Ishikawa (cell line): ENCODE measurements around the gene OGG1.

Experiments
- EP300 ChIP-seq: IDR thresholded peaks from 2 replicates; pipeline ENCODE4 v1.6.1; 2012; ENCODE audit warnings: borderline replicate concordance
- TAF1 ChIP-seq: IDR thresholded peaks from 2 replicates; pipeline ENCODE4 v1.6.1; 2012; ENCODE audit warnings: low read depth, mild to moderate bottlenecking
- TCF12 ChIP-seq: IDR thresholded peaks from 2 replicates; pipeline ENCODE4 v1.6.1; 2012; ENCODE audit warnings: low read depth
- TEAD4 ChIP-seq: IDR thresholded peaks from 2 replicates; pipeline ENCODE4 v1.6.1; 2012
- YY1 ChIP-seq: IDR thresholded peaks from 2 replicates; pipeline ENCODE4 v1.6.1; 2012; ENCODE audit warnings: low read depth
- TF ChIP-seq, protein P1 (sequence below): IDR thresholded peaks from 2 replicates; pipeline ENCODE4 v1.6.1; 2012
- TF ChIP-seq, protein P2 (sequence below): IDR thresholded peaks from 2 replicates; pipeline ENCODE4 v1.6.1; 2012

DNA sequence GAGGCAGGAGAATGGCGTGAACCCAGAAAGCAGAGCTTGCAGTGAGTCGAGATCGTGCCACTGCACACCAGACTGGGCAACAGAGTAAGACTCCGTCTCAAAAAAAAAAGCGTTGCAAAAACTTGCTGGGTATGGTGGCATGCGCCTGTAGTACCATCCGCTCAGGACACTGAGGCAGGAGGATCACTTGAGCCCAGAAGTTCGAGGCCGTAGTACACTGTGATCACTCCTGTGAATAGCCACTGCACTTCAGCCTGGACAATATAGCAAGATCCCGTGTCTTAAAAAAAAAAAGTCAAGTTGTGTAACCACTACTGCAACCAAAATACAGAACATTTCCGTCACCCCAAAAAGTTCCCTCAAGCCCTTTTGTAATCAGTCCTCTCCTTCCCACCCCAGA lies 44.6 kb downstream of the OGG1 start:
- TF ChIP-seq TEAD4 (no peak), YY1 (no peak), EP300 (no peak), TAF1 (no peak), TCF12 (no peak)
- TF ChIP-seq, protein P1, sequence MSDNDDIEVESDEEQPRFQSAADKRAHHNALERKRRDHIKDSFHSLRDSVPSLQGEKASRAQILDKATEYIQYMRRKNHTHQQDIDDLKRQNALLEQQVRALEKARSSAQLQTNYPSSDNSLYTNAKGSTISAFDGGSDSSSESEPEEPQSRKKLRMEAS: no peak
- TF ChIP-seq, protein P2, sequence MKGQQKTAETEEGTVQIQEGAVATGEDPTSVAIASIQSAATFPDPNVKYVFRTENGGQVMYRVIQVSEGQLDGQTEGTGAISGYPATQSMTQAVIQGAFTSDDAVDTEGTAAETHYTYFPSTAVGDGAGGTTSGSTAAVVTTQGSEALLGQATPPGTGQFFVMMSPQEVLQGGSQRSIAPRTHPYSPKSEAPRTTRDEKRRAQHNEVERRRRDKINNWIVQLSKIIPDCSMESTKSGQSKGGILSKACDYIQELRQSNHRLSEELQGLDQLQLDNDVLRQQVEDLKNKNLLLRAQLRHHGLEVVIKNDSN: no peak
